Neural cell (in vitro differentiated cells): ENCODE measurements around the gene P2RX4. TPM values are rescaled to one million over a fixed set of nuclear protein-coding genes. Genes with fewer than 3 reads are reported as not detected.
"Not testable (repeated sequence)": the region's sequence is repeated elsewhere in the genome, so short reads cannot be mapped to it uniquely, and the experiment has no call there.

Experiments
- H2AFZ ChIP-seq: fragments of 200-600, 300-800 bp; sonication (generic), shearing (Covaris generic); 2 replicates; pipeline ENCODE4 v1.6.0; 2014; ENCODE audit warnings: low read depth, mild to moderate bottlenecking, antibody characterized with exemption, low read length, moderate library complexity
- H3F3A ChIP-seq: fragments of 200-600 bp; shearing (Covaris generic); 2 replicates; pipeline ENCODE4 v1.6.1; 2016; ENCODE audit warnings: mild to moderate bottlenecking, moderate library complexity, mixed read lengths, antibody characterized with exemption, low read length; ENCODE audit not compliant: insufficient read depth, poor library complexity, severe bottlenecking
- H3K27ac ChIP-seq: fragments of 200-600, 300-800 bp; sonication (generic), shearing (Covaris generic); 2 replicates; pipeline ENCODE4 v1.5.1; 2014; ENCODE audit warnings: mild to moderate bottlenecking, low read length, moderate library complexity
- H3K27me3 ChIP-seq: fragments of 300-800, 200-600 bp; sonication (generic), shearing (Covaris generic); 2 replicates; pipeline ENCODE4 v1.6.0; 2014; ENCODE audit warnings: mild to moderate bottlenecking, low read depth, low read length, moderate library complexity; ENCODE audit not compliant: insufficient read depth
- H3K36me3 ChIP-seq: fragments of 300-800, 200-600 bp; sonication (generic), shearing (Covaris generic); 2 replicates; pipeline ENCODE4 v1.5.1; 2014; ENCODE audit warnings: mild to moderate bottlenecking, antibody characterized with exemption, low read length, moderate library complexity; ENCODE audit not compliant: insufficient read depth
- H3K4me2 ChIP-seq: fragments of 300-800, 200-600 bp; sonication (generic), shearing (Covaris generic); 2 replicates; pipeline ENCODE4 v1.6.0; 2014; ENCODE audit warnings: mild to moderate bottlenecking, low read length
- H3K4me3 ChIP-seq: fragments of 300-800, 200-600 bp; sonication (generic), shearing (Covaris generic); 2 replicates; pipeline ENCODE4 v1.5.1; 2014; ENCODE audit warnings: mild to moderate bottlenecking, low read length, moderate library complexity
- H3K79me2 ChIP-seq: fragments of 200-600 bp; shearing (Covaris generic); replicated peaks from 2 replicates; pipeline ENCODE4 v1.6.0; 2014; ENCODE audit warnings: mild to moderate bottlenecking, low read length, moderate library complexity; ENCODE audit not compliant: insufficient read depth
- H3K9ac ChIP-seq: fragments of 300-800, 200-600 bp; sonication (generic), shearing (Covaris generic); 2 replicates; pipeline ENCODE4 v1.6.1; 2016; ENCODE audit warnings: mild to moderate bottlenecking, low read length, mixed read lengths
- H3K9me2 ChIP-seq: fragments of 200-600 bp; shearing (Covaris generic); 2 replicates; pipeline ENCODE4 v1.6.1; 2016; ENCODE audit warnings: mild to moderate bottlenecking, low read length, mixed read lengths; ENCODE audit not compliant: insufficient read depth
- H3K9me3 ChIP-seq: fragments of 200-600, 300-800 bp; sonication (generic), shearing (Covaris generic); 2 replicates; pipeline ENCODE4 v1.6.1; 2016; ENCODE audit warnings: mild to moderate bottlenecking, mixed run types, low read length, moderate library complexity, mixed read lengths
- H4K20me1 ChIP-seq: fragments of 200-600 bp; shearing (Covaris generic); 2 replicates; pipeline ENCODE4 v1.6.1; 2016; ENCODE audit warnings: mild to moderate bottlenecking, mixed run types; ENCODE audit not compliant: insufficient read depth
- EP300 ChIP-seq: fragments of 450-650 bp; conservative IDR thresholded peaks from 2 replicates; pipeline ENCODE4 v1.6.1; 2014; ENCODE audit warnings: antibody characterized with exemption, mild to moderate bottlenecking, moderate library complexity; ENCODE audit not compliant: poor library complexity, severe bottlenecking
- EZH2 ChIP-seq: fragments of 200-600, 300-800 bp; shearing (Covaris generic), sonication (generic); IDR thresholded peaks from 2 replicates; pipeline ENCODE4 v1.6.1; 2014; ENCODE audit warnings: antibody characterized with exemption, low read length, borderline replicate concordance, mild to moderate bottlenecking; ENCODE audit not compliant: insufficient read depth, poor library complexity, severe bottlenecking
- MXI1 ChIP-seq: fragments of 450-650 bp; conservative IDR thresholded peaks from 2 replicates; pipeline ENCODE4 v1.6.1; 2014; ENCODE audit warnings: antibody characterized with exemption, mild to moderate bottlenecking; ENCODE audit not compliant: poor library complexity, severe bottlenecking
- POLR2AphosphoS5 ChIP-seq: IDR thresholded peaks from 2 replicates; pipeline ENCODE4 v1.6.1; 2012
- RAD21 ChIP-seq: fragments of 450-650 bp; conservative IDR thresholded peaks from 2 replicates; pipeline ENCODE4 v1.6.1; 2014; ENCODE audit warnings: antibody characterized with exemption, mild to moderate bottlenecking, moderate library complexity
- SMC3 ChIP-seq: fragments of 450-650 bp; conservative IDR thresholded peaks from 2 replicates; pipeline ENCODE4 v1.6.1; 2014; ENCODE audit warnings: antibody characterized with exemption, mild to moderate bottlenecking, moderate library complexity; ENCODE audit not compliant: poor library complexity
- TAF1 ChIP-seq: IDR thresholded peaks from 2 replicates; pipeline ENCODE4 v1.6.1; 2012; ENCODE audit warnings: low read depth
- polyA plus RNA-seq: library from polyadenylated mRNA; depleted of rRNA; stranded (reverse); fragments of >200 nt; gene quantifications from 2 replicates; pipeline ENCODE4 v1.2.3, GENCODE V29; 2014
- TF ChIP-seq, protein P1 (sequence below): IDR thresholded peaks from 2 replicates; pipeline ENCODE4 v1.6.1; 2012; ENCODE audit warnings: borderline replicate concordance
- TF ChIP-seq, protein P2 (sequence below): fragments of 450-650 bp; IDR thresholded peaks from 2 replicates; pipeline ENCODE4 v1.5.1; 2014; ENCODE audit warnings: antibody characterized with exemption, mild to moderate bottlenecking, moderate library complexity; ENCODE audit not compliant: poor library complexity, severe bottlenecking

Gene P2RX4
- polyA plus RNA-seq, 1 donor from 2014 or later, result 5.8 TPM

DNA sequence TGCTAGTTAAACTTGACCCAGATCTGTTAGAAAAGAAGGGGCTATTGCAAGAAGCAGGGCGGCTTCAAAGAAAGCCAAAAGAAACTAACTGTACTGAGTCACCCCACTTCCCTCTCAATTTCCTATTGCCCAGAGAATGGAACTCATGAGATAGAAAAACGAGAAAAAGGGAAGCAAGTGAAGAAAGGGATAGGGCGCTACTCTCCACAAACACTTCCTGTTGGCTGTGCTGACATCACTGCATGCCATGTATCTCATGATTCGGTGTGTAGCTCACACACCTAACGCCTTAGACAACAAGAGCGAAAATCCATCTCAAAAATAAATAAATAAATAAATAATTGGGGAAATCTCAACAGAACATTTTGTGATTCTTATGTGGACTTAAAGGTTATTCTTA lies 13.0 kb upstream of the P2RX4 start:
- Histone ChIP-seq H3K27ac (no peak overlapping the region), H2AFZ (no peak overlapping the region), H4K20me1 (no peaks in the 10 kb centered on the region), H3K27me3 (no peaks in the 10 kb centered on the region), H3K9ac (no peak overlapping the region), H3F3A (no peaks in the 10 kb centered on the region), H3K4me3 (no peak overlapping the region), H3K36me3 (no peaks in the 10 kb centered on the region), H3K79me2 (no peaks in the 10 kb centered on the region), H3K9me3 (no peaks in the 10 kb centered on the region), H3K9me2 (no peaks in the 10 kb centered on the region), H3K4me2 (no peak overlapping the region)
- no peak for TF ChIP-seq SMC3
- TF ChIP-seq RAD21, result no peak
- TF ChIP-seq TAF1, result no peak
- TF ChIP-seq, protein P1, sequence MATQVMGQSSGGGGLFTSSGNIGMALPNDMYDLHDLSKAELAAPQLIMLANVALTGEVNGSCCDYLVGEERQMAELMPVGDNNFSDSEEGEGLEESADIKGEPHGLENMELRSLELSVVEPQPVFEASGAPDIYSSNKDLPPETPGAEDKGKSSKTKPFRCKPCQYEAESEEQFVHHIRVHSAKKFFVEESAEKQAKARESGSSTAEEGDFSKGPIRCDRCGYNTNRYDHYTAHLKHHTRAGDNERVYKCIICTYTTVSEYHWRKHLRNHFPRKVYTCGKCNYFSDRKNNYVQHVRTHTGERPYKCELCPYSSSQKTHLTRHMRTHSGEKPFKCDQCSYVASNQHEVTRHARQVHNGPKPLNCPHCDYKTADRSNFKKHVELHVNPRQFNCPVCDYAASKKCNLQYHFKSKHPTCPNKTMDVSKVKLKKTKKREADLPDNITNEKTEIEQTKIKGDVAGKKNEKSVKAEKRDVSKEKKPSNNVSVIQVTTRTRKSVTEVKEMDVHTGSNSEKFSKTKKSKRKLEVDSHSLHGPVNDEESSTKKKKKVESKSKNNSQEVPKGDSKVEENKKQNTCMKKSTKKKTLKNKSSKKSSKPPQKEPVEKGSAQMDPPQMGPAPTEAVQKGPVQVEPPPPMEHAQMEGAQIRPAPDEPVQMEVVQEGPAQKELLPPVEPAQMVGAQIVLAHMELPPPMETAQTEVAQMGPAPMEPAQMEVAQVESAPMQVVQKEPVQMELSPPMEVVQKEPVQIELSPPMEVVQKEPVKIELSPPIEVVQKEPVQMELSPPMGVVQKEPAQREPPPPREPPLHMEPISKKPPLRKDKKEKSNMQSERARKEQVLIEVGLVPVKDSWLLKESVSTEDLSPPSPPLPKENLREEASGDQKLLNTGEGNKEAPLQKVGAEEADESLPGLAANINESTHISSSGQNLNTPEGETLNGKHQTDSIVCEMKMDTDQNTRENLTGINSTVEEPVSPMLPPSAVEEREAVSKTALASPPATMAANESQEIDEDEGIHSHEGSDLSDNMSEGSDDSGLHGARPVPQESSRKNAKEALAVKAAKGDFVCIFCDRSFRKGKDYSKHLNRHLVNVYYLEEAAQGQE, result no peak
- no peak for TF ChIP-seq MXI1
- TF ChIP-seq EZH2, result no peak

DNA sequence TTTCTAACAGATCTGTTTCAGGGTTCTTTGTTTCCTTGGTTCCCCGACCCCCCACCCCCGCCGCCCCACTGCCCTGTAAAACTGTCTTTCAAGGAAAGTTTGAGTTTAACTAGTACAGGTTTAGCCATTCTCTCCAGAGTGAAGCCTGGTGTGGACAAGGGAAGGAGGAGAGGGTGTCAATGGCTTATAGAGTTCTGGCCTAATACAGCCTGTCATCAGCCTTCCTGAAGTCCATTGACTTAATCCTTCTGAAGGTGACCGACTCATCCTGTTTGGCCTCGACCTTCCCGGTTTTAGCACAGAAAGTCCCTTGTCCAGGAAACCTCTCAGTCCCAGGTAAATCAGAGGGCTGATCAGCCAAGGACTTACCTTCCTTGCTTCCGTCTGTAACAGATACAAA lies 11.0 kb upstream of the P2RX4 start:
- H3K4me2 ChIP-seq, result no peak overlapping the region
- H3K9me2 ChIP-seq, result no peaks in the 10 kb centered on the region
- no peak overlapping the region for H2AFZ ChIP-seq
- H3F3A ChIP-seq, result no peaks in the 10 kb centered on the region
- H3K79me2 ChIP-seq, result no peaks in the 10 kb centered on the region
- H3K4me3 ChIP-seq, result no peak overlapping the region
- TF ChIP-seq RAD21 (no peak), TAF1 (no peak), POLR2AphosphoS5 (no peak), EZH2 (no peak), MXI1 (no peak), SMC3 (no peak), EP300 (no peak)
- TF ChIP-seq, protein P2, sequence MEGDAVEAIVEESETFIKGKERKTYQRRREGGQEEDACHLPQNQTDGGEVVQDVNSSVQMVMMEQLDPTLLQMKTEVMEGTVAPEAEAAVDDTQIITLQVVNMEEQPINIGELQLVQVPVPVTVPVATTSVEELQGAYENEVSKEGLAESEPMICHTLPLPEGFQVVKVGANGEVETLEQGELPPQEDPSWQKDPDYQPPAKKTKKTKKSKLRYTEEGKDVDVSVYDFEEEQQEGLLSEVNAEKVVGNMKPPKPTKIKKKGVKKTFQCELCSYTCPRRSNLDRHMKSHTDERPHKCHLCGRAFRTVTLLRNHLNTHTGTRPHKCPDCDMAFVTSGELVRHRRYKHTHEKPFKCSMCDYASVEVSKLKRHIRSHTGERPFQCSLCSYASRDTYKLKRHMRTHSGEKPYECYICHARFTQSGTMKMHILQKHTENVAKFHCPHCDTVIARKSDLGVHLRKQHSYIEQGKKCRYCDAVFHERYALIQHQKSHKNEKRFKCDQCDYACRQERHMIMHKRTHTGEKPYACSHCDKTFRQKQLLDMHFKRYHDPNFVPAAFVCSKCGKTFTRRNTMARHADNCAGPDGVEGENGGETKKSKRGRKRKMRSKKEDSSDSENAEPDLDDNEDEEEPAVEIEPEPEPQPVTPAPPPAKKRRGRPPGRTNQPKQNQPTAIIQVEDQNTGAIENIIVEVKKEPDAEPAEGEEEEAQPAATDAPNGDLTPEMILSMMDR, result no peak
- TF ChIP-seq, protein P1, result no peak
- H3K27me3 ChIP-seq, result no peaks in the 10 kb centered on the region
- no peaks in the 10 kb centered on the region for H3K9me3 ChIP-seq
- no peaks in the 10 kb centered on the region for H4K20me1 ChIP-seq
- no peak overlapping the region for H3K9ac ChIP-seq
- no peak overlapping the region for H3K27ac ChIP-seq
- H3K36me3 ChIP-seq, result no peaks in the 10 kb centered on the region

DNA sequence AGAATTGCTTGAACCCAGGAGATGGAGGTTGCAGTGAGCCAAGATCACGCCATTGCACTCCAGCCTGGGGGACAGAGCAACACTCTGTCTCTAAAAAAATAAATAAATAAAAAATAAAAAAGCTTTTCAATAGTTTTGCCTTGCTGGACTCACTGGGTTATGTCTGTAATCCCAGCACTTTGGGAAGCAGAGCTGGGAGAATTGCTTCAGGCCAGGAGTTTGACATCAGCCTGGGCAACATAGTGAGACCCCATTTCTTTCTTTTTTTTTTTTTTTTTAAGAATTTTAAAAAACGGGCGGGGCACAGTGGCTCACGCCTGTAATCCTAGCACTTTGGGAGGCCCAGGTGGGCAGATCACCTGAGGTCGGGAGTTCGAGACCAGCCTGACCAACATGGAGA lies 8.8 kb upstream of the P2RX4 start:
- not testable (repeated sequence) for H3K4me3 ChIP-seq, H3F3A ChIP-seq, H3K4me2 ChIP-seq, H3K79me2 ChIP-seq, H3K9ac ChIP-seq, H3K9me2 ChIP-seq, H2AFZ ChIP-seq, H3K9me3 ChIP-seq, H4K20me1 ChIP-seq, H3K27ac ChIP-seq, H3K27me3 ChIP-seq, H3K36me3 ChIP-seq
